Spleen (tissue), 11 donors: ENCODE data around the gene AFF1. TPM values are rescaled to one million over a fixed set of nuclear protein-coding genes. Genes with fewer than 3 reads are reported as not detected.

Experiments
- DNase-seq: peaks from one replicate; pipeline ENCODE4 v3.0.0-alpha.2; 2020
- H3K27ac ChIP-seq, 8 donors: fragments of 200-600 bp; sonication (generic) in 7 of 8; 1 replicate in 4 of 8; 2 replicates in 4 of 8; pipeline versions ENCODE4 v1.5.0 to v1.8.0; 2016 to 2021; ENCODE audit warnings: inconsistent platforms in 4 of 8, mild to moderate bottlenecking in 4 of 8, moderate library complexity in 1 of 8
- H3K27me3 ChIP-seq, 7 donors: fragments of 200-600 bp; sonication (generic) in 6 of 7; replicated peaks in 1 of 7; 1 replicate in 4 of 7; 2 replicates in 3 of 7; pipeline versions ENCODE4 v1.5.0 to v1.8.0; 2016 to 2021; ENCODE audit warnings: inconsistent platforms in 3 of 7, mild to moderate bottlenecking in 1 of 7
- H3K36me3 ChIP-seq, 6 donors: fragments of 200-600 bp; sonication (generic) in 5 of 6; 1 replicate in 4 of 6; 2 replicates in 2 of 6; pipeline versions ENCODE4 v1.5.0 to v1.8.0; 2016 to 2021; ENCODE audit warnings: inconsistent platforms in 2 of 6
- H3K4me1 ChIP-seq, 6 donors: fragments of 200-600 bp; sonication (generic) in 5 of 6; 1 replicate in 3 of 6; 2 replicates in 3 of 6; pipeline versions ENCODE4 v1.5.0 to v1.8.0; 2016 to 2021; ENCODE audit warnings: inconsistent platforms in 3 of 6
- H3K4me3 ChIP-seq, 8 donors: fragments of 200-600 bp; sonication (generic) in 7 of 8; 1 replicate in 4 of 8; 2 replicates in 4 of 8; pipeline versions ENCODE4 v1.5.0 to v1.8.0; 2016 to 2021; ENCODE audit warnings: inconsistent platforms in 4 of 8, mild to moderate bottlenecking in 4 of 8, moderate library complexity in 2 of 8
- H3K9me3 ChIP-seq, 8 donors: fragments of 200-600 bp; sonication (generic) in 7 of 8; 1 replicate in 4 of 8; 2 replicates in 4 of 8; pipeline versions ENCODE4 v1.5.0 to v1.8.0; 2016 to 2021; ENCODE audit warnings: inconsistent platforms in 4 of 8
- POLR2A ChIP-seq, 3 donors: fragments of 450-650 bp; IDR thresholded peaks; one replicate each; pipeline ENCODE4 v1.5.1; 2017; ENCODE audit warnings: antibody characterized with exemption in 3 of 3, mild to moderate bottlenecking in 1 of 3
- POLR2AphosphoS5 ChIP-seq, 3 donors: sonication (generic); formaldehyde crosslinking; IDR thresholded peaks; one replicate each; pipeline ENCODE4 v1.5.1; 2017; ENCODE audit warnings: antibody characterized with exemption in 3 of 3
- WGBS, 5 donors: extraction: QIAGEN DNeasy Blood & Tissue Kit in 3 of 5; methylation state at CpG; one replicate each; pipeline versions ENCODE4 v1.1.5 to v1.1.7; 2013 to 2018; 5-methylcytosine and 5-hydroxymethylcytosine counted together
- intact Hi-C: fragments of 100-400 bp; cut with DNase I; formaldehyde crosslinking; loops from one replicate; pipeline ENCODE4 v1.15.0; 2023; ENCODE audit warnings: low total_unique reads
- polyA plus RNA-seq, 3 donors: library from polyadenylated mRNA; stranded (reverse); fragments of 200-250 nt; gene quantifications; one replicate each; pipeline ENCODE4 v1.2.1, GENCODE V29; 2013
- total RNA-seq, 7 donors: library from RNA; depleted of rRNA in 3 of 7; stranded (reverse); fragments of >200 nt in 3 of 7; fragmentation: NEBNext Ultra II Directional in 4 of 7; extraction: Animal tissue kit (Norgen Biotek cat#: 25700) in 4 of 7; gene quantifications; one replicate each; pipeline versions ENCODE4 v1.1.0 to v1.2.1, GENCODE V29; 2016 to 2021
- TF ChIP-seq, protein P1 (sequence below), 11 experiments: fragments of 200-600 bp in 7 of 11; fragments of 450-650 bp in 4 of 11; sonication (generic) in 4 of 11; IDR thresholded peaks in 8 of 11; conservative IDR thresholded peaks in 3 of 11; 1 replicate in 7 of 11; 2 replicates in 4 of 11; pipeline versions ENCODE4 v1.4.0 to v1.8.0; 2016 to 2021; ENCODE audit warnings: antibody characterized with exemption in 11 of 11, inconsistent platforms in 4 of 11, mild to moderate bottlenecking in 1 of 11
- donor health status: healthy with polysubstance abuse.
- donor health status: DM: no; HTN: no; CAD: no; lungs with moderate emphysema.
- donor health status: DM: no; HTN: no; CAD: no.
- donor health status: Bipolar disorder and iron deficiency.
- donor health status: healthy.
- donor health status: DM: no; HTN: no; CAD: no.
- donor health status: DM: yes; HTN: yes; CAD: no.

The AFF1 gene
- total and polyA plus RNA-seq, 10 donors = 4.4 to 119 (median 80.8) TPM

DNA sequence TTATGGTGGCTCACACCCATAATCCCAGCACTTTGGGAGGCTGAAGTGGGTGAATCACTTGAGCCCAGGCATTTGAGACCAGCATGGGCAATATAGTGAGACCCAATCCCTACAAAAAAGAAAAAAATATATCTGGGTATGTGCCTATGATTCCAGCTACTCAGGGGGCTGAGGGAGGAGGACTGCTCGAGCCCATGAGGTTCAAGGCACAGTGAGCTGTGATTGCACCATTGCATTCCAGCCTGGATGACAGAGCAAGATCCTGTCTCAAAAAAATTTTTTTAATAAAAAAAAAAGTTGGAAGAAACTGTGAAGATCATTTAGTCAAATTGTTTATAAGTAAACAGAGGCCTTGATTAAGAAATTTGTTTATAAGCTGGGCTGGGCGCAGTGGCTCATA is 246.0 kb downstream of the AFF1 start:
- Histone ChIP-seq H3K27me3 (no peaks in the 10 kb centered on the region), H3K27ac (no peak overlapping the region), H3K4me3 (no peak overlapping the region), H3K9me3 (no peaks in the 10 kb centered on the region), H3K36me3 (peaks cover 0 to 32% (median 0%) of the 10 kb centered on the region in 6 donors), H3K4me1 (no peaks in the 10 kb centered on the region)
- 91 to 98% (median 97%) methylated on average over 2 of the region's 2 CpGs for WGBS, 5 donors
- TF ChIP-seq, protein P1, sequence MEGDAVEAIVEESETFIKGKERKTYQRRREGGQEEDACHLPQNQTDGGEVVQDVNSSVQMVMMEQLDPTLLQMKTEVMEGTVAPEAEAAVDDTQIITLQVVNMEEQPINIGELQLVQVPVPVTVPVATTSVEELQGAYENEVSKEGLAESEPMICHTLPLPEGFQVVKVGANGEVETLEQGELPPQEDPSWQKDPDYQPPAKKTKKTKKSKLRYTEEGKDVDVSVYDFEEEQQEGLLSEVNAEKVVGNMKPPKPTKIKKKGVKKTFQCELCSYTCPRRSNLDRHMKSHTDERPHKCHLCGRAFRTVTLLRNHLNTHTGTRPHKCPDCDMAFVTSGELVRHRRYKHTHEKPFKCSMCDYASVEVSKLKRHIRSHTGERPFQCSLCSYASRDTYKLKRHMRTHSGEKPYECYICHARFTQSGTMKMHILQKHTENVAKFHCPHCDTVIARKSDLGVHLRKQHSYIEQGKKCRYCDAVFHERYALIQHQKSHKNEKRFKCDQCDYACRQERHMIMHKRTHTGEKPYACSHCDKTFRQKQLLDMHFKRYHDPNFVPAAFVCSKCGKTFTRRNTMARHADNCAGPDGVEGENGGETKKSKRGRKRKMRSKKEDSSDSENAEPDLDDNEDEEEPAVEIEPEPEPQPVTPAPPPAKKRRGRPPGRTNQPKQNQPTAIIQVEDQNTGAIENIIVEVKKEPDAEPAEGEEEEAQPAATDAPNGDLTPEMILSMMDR (IDR thresholded peaks at IDR 0.05 in 8 of 11, conservative IDR thresholded peaks at IDR 0.05 in 3 of 11) = no peak
- no peak for TF ChIP-seq POLR2AphosphoS5 (IDR thresholded peaks at IDR 0.05)
- no peak for DNase-seq
- intact Hi-C loops = no loop called here

DNA sequence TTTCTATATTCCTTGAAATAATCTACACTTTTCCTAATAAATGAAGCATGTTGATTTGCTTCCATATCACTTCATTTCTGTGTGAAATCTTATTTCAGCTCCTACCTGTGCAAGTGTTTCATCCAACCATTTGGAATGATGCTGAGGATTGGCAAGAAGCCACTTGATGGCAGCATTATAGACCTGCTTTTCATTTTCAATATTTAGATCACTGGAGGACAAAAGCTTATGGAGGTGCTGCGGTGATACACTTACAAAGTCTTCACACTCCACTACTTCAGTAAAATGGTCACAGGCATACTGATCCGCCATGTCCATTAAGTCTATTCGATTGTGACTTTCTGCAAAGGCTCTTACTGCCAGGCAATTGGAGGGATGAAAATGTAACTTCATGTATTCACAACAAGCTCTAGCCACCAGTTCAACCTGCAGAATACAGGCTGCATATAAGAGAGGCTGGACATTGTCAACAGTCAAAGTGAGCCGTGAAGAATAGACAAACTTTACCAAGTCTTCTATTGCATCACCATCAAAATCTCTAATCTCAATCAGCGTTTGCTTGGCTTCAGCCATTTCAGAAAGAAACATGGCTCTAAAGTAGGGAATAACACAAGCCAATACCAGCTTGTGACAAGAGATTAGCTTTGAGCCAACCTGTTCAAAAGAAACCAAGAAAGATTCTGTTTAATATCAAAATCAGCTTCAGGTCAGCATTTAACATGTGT is 250.5 kb downstream of the AFF1 start:
- no peak for DNase-seq
- Histone ChIP-seq H3K4me1 (no peaks in the 10 kb centered on the region), H3K9me3 (no peaks in the 10 kb centered on the region), H3K27ac (no peak overlapping the region), H3K36me3 (peaks cover 0 to 4% (median 0%) of the 10 kb centered on the region in 6 donors), H3K27me3 (no peaks in the 10 kb centered on the region), H3K4me3 (no peak overlapping the region)
- no peak for TF ChIP-seq POLR2AphosphoS5 (IDR thresholded peaks at IDR 0.05)
- TF ChIP-seq, protein P1 (IDR thresholded peaks at IDR 0.05 in 8 of 11, conservative IDR thresholded peaks at IDR 0.05 in 3 of 11) = no peak
- TF ChIP-seq POLR2A (IDR thresholded peaks at IDR 0.05) = no peak
- WGBS, 5 donors = 93 to 98% (median 95%) methylated on average over 5 of the region's 5 CpGs
- intact Hi-C loops = no loop called here

DNA sequence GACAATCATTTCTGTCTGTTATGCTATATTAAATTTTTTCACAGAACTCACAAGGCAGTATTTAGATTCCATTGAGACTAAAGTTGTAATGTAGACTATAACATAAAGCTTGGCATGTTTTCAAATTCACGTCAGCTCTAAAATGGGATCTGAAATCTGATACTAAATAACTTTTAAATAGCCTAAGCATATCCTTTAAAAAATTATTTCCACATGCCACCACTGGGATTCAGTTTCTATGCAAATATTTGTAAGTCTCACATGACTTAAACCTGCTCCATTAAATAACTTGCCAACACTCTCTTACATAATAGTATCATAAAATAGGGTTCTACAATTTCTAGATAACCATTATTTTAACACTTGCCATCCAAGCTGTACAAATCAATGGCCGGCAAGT is 253.2 kb downstream of the AFF1 start:
- no peak overlapping the region for H3K27ac ChIP-seq
- H3K4me1 ChIP-seq = no peaks in the 10 kb centered on the region
- no peak overlapping the region for H3K4me3 ChIP-seq
- no peak for DNase-seq
- H3K9me3 ChIP-seq = no peaks in the 10 kb centered on the region
- WGBS, 5 donors = 81 to 96% (median 88%) methylated on average over 2 of the region's 2 CpGs
- no peak for TF ChIP-seq POLR2A (IDR thresholded peaks at IDR 0.05)
- TF ChIP-seq, protein P1 (IDR thresholded peaks at IDR 0.05 in 8 of 11, conservative IDR thresholded peaks at IDR 0.05 in 3 of 11) = no peak
- no peak for TF ChIP-seq POLR2AphosphoS5 (IDR thresholded peaks at IDR 0.05)
- no peaks in the 10 kb centered on the region for H3K27me3 ChIP-seq
- peaks cover 0 to 12% (median 0%) of the 10 kb centered on the region in 6 donors for H3K36me3 ChIP-seq
- intact Hi-C loops = no loop called here

DNA sequence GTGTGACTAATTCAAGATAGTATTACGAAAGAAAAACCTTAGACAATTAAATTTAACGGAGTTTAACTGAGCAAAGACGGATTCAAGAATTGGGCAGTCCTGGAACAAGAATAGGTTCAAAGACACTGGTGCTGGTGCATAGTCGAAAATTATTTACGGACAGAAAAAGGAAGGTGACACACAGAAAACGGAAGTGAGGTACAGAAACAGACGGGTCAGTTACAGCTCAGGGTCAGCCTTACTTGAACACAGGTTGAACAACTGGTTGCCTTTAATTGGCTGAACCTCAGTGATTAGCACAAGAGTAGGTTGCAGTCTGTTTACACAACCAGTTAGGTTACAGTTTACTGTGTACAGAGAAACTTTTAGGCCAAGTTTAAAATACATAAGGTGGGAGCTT is 254.1 kb downstream of the AFF1 start:
- WGBS, 5 donors = 89 to 95% (median 91%) methylated on average over 7 of the region's 7 CpGs
- H3K27me3 ChIP-seq = no peaks in the 10 kb centered on the region
- intact Hi-C loops = no loop called here
- no peak overlapping the region for H3K4me3 ChIP-seq
- H3K9me3 ChIP-seq = no peaks in the 10 kb centered on the region
- TF ChIP-seq, protein P1 (IDR thresholded peaks at IDR 0.05 in 8 of 11, conservative IDR thresholded peaks at IDR 0.05 in 3 of 11) = no peak
- no peak for TF ChIP-seq POLR2AphosphoS5 (IDR thresholded peaks at IDR 0.05)
- TF ChIP-seq POLR2A (IDR thresholded peaks at IDR 0.05) = no peak
- H3K27ac ChIP-seq = no peak overlapping the region
- DNase-seq = no peak
- H3K4me1 ChIP-seq = no peaks in the 10 kb centered on the region
- peaks cover 0 to 12% (median 0%) of the 10 kb centered on the region in 6 donors for H3K36me3 ChIP-seq

Other genes with a start within 250 kb of the AFF1 start
- 1 to 10 TPM in 4 of 7 donors, under 1 TPM in 2, not detected in 1; 0.49 to 3.7 (median 1.1) TPM for gene SLC10A6, start 85.6 kb upstream of the AFF1 start, total RNA-seq
- gene SLC10A6, start 85.6 kb upstream of the AFF1 start, polyA plus RNA-seq = not detected
- 1 to 10 TPM in 1 of 7 donors, under 1 TPM in 1, not detected in 5; 0.82 to 1.1 TPM for gene C4orf36, start 42.6 kb upstream of the AFF1 start, total RNA-seq
- gene C4orf36, start 42.6 kb upstream of the AFF1 start, polyA plus RNA-seq = under 1 TPM in 1 of 3 donors, not detected in 2; 0.17 TPM